Breast epithelium (tissue), 4 donors: ENCODE data around the gene PLXND1. TPM values are rescaled to one million over a fixed set of nuclear protein-coding genes. Genes with fewer than 3 reads are reported as not detected.

ENCODE experiments used
- DNase-seq, 2 donors: peaks; one replicate each; pipeline ENCODE4 v3.0.0-alpha.2; 2019; ENCODE audit warnings: low spot score in 2 of 2
- H3K27ac ChIP-seq, 2 donors: fragments of 200-600 bp; sonication (generic) in 1 of 2; one replicate each; pipeline ENCODE4 v1.5.1; 2016 to 2019; ENCODE audit warnings: mild to moderate bottlenecking in 1 of 2
- H3K27me3 ChIP-seq, 2 donors: fragments of 200-600 bp; sonication (generic) in 1 of 2; one replicate each; pipeline versions ENCODE4 v1.5.1 to v1.6.0; 2017 to 2019; ENCODE audit warnings: control low read depth in 1 of 2, mild to moderate bottlenecking in 1 of 2
- H3K36me3 ChIP-seq: fragments of 200-600 bp; one replicate; pipeline ENCODE4 v1.5.1; 2019
- H3K4me1 ChIP-seq, 2 donors: fragments of 200-600 bp; sonication (generic); one replicate each; pipeline ENCODE4 v1.5.1; 2016 to 2019; ENCODE audit warnings: control low read depth in 1 of 2
- H3K4me3 ChIP-seq, 3 donors: fragments of 200-600 bp; sonication (generic); 1 replicate in 2 of 3; 2 replicates in 1 of 3; pipeline ENCODE4 v1.5.1; 2016 to 2019; ENCODE audit warnings: mild to moderate bottlenecking in 3 of 3, moderate library complexity in 2 of 3
- H3K9me3 ChIP-seq, 2 donors: fragments of 200-600 bp; sonication (generic) in 1 of 2; one replicate each; pipeline ENCODE4 v1.5.1; 2016 to 2019; ENCODE audit warnings: control low read depth in 1 of 2
- POLR2A ChIP-seq: fragments of 450-650 bp; IDR thresholded peaks from one replicate; pipeline ENCODE4 v1.6.1; 2016; ENCODE audit warnings: antibody characterized with exemption, mild to moderate bottlenecking, moderate library complexity
- POLR2AphosphoS5 ChIP-seq, 3 donors: sonication (generic); formaldehyde crosslinking; IDR thresholded peaks; one replicate each; pipeline ENCODE4 v1.6.1; 2017; ENCODE audit warnings: antibody characterized with exemption in 3 of 3
- intact Hi-C: fragments of 100-400 bp; cut with DNase I; formaldehyde crosslinking; loops from one replicate; pipeline ENCODE4 v1.15.1; 2023; ENCODE audit warnings: low total_unique reads
- total RNA-seq, 3 donors: library from RNA; depleted of rRNA; stranded (reverse); fragments of >200 nt; gene quantifications; one replicate each; pipeline ENCODE4 v1.1.0, GENCODE V29; 2016
- TF ChIP-seq, protein P1 (sequence below), 3 donors: fragments of 450-650 bp; IDR thresholded peaks; one replicate each; pipeline ENCODE4 v1.5.1; 2016 to 2017; ENCODE audit warnings: antibody characterized with exemption in 3 of 3, mild to moderate bottlenecking in 3 of 3, moderate library complexity in 3 of 3

The PLXND1 gene
- total RNA-seq, 3 donors from 2014 or later, result 53.6 to 187 (median 118) TPM

DNA sequence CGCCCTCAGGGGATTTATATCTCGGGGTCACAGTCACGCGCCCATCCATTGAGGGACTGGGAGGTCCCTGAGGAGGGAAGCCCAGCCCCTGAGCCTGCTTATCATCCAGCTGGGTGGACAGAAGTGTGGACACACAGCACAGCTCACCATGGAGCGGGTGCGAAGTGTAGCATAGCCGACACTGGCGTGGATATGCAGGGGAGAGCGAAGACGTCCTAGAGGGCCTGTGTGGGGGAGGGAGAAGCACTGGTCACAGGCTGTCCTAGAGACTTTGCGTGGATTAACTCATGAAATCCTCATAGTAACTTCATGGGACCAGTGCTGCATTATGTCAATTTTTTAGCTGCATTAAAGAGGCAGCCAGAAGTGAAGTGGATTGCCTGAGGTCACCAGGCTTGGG is 26.1 kb upstream of the PLXND1 start:
- H3K4me1 ChIP-seq, result peaks cover 0 to 6% of the 10 kb centered on the region in 2 donors
- no peaks in the 10 kb centered on the region for H3K36me3 ChIP-seq
- no peaks in the 10 kb centered on the region for H3K9me3 ChIP-seq
- no peak for DNase-seq
- H3K4me3 ChIP-seq, result no peak overlapping the region
- intact Hi-C loops, result no loop called here
- H3K27ac ChIP-seq, result no peak overlapping the region
- no peak for TF ChIP-seq POLR2A
- TF ChIP-seq, protein P1, sequence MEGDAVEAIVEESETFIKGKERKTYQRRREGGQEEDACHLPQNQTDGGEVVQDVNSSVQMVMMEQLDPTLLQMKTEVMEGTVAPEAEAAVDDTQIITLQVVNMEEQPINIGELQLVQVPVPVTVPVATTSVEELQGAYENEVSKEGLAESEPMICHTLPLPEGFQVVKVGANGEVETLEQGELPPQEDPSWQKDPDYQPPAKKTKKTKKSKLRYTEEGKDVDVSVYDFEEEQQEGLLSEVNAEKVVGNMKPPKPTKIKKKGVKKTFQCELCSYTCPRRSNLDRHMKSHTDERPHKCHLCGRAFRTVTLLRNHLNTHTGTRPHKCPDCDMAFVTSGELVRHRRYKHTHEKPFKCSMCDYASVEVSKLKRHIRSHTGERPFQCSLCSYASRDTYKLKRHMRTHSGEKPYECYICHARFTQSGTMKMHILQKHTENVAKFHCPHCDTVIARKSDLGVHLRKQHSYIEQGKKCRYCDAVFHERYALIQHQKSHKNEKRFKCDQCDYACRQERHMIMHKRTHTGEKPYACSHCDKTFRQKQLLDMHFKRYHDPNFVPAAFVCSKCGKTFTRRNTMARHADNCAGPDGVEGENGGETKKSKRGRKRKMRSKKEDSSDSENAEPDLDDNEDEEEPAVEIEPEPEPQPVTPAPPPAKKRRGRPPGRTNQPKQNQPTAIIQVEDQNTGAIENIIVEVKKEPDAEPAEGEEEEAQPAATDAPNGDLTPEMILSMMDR (IDR thresholded peaks at IDR 0.05), result no peak
- no peak for TF ChIP-seq POLR2AphosphoS5 (IDR thresholded peaks at IDR 0.05)
- no peaks in the 10 kb centered on the region for H3K27me3 ChIP-seq

DNA sequence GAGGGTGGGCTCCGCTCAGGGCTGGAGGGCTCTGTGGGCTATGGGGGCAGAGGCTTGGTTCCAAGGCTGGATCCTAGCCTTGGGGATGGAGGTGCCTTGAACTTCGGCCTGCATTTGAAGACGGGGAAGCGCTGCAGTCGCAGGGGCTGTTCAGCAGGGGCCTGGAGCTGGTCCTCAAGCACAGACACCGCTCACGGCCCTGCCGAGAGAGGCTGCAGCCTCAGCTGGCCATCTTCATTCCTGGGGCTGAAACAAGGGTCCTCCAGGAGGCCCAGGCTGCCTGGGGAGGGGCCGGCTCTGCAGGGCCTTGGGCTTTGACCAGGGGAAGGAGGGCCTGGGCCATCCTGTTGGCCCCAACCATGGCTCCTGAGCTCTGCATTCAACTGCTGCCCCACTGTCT is 25.6 kb upstream of the PLXND1 start:
- no peak for DNase-seq
- peaks cover 0 to 6% of the 10 kb centered on the region in 2 donors for H3K4me1 ChIP-seq
- H3K27ac ChIP-seq, result no peak overlapping the region
- TF ChIP-seq POLR2AphosphoS5 (IDR thresholded peaks at IDR 0.05), result no peak
- no peaks in the 10 kb centered on the region for H3K36me3 ChIP-seq
- no peaks in the 10 kb centered on the region for H3K27me3 ChIP-seq
- no peak overlapping the region for H3K4me3 ChIP-seq
- no peaks in the 10 kb centered on the region for H3K9me3 ChIP-seq
- intact Hi-C loops, result no loop called here

DNA sequence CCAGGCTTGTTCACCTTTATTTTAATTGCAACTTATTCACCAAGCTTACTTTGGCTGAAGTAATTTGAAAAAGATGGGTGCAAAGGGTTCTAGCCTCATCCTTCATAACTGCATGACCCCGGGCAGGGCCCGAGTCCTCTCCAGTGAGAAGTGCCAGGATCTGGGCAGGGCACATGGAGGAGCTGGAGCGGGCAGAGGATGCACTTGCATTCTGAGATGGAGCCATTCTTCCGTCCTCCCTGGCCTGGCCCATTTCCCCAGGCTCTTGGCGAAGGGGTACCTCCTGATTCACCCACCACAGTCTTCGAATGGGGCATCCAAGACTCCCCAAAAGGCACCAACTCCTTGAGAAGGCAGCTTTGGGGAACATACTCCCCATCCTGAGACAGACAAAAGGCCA is 22.5 kb upstream of the PLXND1 start:
- Histone ChIP-seq H3K27me3 (no peaks in the 10 kb centered on the region), H3K27ac (peak overlapping the region in 1 of 2 donors; percentile 99), H3K4me3 (no peak overlapping the region), H3K4me1 (peaks cover 0 to 10% of the 10 kb centered on the region in 2 donors), H3K36me3 (no peaks in the 10 kb centered on the region), H3K9me3 (no peaks in the 10 kb centered on the region)
- DNase-seq, result no peak
- intact Hi-C loops, result no loop called here
- TF ChIP-seq, protein P1 (IDR thresholded peaks at IDR 0.05), result no peak
- no peak for TF ChIP-seq POLR2AphosphoS5 (IDR thresholded peaks at IDR 0.05)
- TF ChIP-seq POLR2A, result no peak

DNA sequence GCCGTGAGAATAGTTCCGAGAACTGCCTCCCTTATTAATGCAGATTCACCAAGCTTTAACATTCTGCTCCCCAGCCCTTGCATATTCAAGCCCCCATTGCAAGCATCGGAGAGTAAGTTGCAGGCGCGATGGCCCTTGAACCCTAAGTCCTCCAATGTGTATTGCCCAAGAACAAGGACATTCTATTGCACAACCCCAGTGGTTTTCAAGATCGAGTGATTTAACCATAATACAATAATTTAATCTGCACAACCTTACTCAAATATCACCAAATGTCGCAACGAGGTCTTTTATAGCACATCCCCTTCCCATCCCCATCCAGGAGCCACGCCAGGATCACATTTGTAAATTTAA is 21.7 kb upstream of the PLXND1 start:
- H3K4me3 ChIP-seq, result peak overlapping the region; percentile 44 to 76 (median 66)
- H3K36me3 ChIP-seq, result no peaks in the 10 kb centered on the region
- H3K9me3 ChIP-seq, result no peaks in the 10 kb centered on the region
- TF ChIP-seq, protein P1 (IDR thresholded peaks at IDR 0.05), result peak in 1 of 3 donors; percentile 2
- no peak for TF ChIP-seq POLR2A
- TF ChIP-seq POLR2AphosphoS5 (IDR thresholded peaks at IDR 0.05), result peak in 2 of 3 donors; percentile 14 to 60
- DNase-seq, result no peak
- no peaks in the 10 kb centered on the region for H3K27me3 ChIP-seq
- intact Hi-C loops, result no loop called here
- H3K4me1 ChIP-seq, result peaks cover 0 to 10% of the 10 kb centered on the region in 2 donors
- H3K27ac ChIP-seq, result peak overlapping the region; percentile 92 to 99

DNA sequence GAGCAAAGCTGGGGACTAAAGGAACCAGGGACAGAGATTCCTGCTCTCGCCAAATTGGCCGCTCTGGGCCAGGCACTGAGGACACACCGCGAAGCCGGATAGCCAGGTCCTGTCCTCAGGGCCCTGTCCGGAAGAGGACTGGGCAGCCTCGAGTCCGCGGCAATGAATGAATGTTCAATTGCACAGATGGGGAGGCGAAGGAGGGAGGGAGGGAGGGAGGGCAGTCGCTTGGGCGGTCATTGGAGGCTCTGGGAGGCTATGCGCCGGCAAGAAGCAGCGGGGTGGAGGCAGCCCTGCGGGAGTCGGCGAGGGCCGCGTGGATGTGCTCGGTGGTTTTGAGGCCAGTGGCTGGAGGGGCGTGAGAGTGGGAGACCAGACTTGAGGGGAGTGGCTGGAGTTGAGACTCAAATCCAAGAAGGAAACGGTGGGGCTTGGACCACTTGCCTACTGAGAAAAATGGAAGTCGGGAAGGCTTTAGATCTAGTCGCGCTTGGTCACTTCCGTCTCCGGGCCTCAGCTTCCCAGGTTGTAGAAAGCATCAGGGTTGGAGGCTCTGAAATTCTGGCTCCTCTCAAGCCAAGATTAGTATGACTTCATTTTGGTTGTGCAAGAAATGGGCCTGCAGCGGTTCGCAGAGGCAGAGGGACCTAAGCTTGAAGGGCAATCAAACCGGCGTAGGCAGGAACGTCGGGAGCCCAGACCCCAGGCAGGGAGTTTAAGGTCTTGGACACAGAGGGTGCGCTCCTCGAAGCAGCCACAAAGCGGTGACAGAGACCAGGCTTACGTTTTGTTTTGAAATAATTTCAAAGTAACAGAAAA is 21.1 kb upstream of the PLXND1 start:
- H3K4me1 ChIP-seq, result peaks cover 0 to 13% of the 10 kb centered on the region in 2 donors
- no peaks in the 10 kb centered on the region for H3K9me3 ChIP-seq
- H3K27ac ChIP-seq, result peak overlapping the region; percentile 92 to 99
- DNase-seq, result peak in 1 of 2 donors; percentile 62
- TF ChIP-seq, protein P1 (IDR thresholded peaks at IDR 0.05), result peak; percentile 71 to 88 (median 85)
- peak; percentile 22 to 53 (median 37) for TF ChIP-seq POLR2AphosphoS5 (IDR thresholded peaks at IDR 0.05)
- no peak for TF ChIP-seq POLR2A
- H3K36me3 ChIP-seq, result no peaks in the 10 kb centered on the region
- no peaks in the 10 kb centered on the region for H3K27me3 ChIP-seq
- H3K4me3 ChIP-seq, result peak overlapping the region; percentile 44 to 76 (median 66)
- intact Hi-C loops, result no loop called here
